Hepatocyte (in vitro differentiated cells): ENCODE data around the gene DDX11.
"Not testable (repeated sequence)": the region's sequence is repeated elsewhere in the genome, so short reads cannot be mapped to it uniquely, and the experiment has no call there.

Source experiments
- EZH2 ChIP-seq: fragments of 200-600 bp; sonication (generic); IDR thresholded peaks from 2 replicates; pipeline ENCODE4 v1.6.1; 2016; ENCODE audit warnings: antibody characterized with exemption, mild to moderate bottlenecking, borderline replicate concordance
- EZH2phosphoT487 ChIP-seq: fragments of 200-600 bp; sonication (generic); IDR thresholded peaks from one replicate; pipeline ENCODE4 v1.6.1; 2018; ENCODE audit warnings: antibody characterized with exemption, mild to moderate bottlenecking, low read depth, moderate library complexity; ENCODE audit not compliant: unreplicated experiment, severe bottlenecking
- TF ChIP-seq, protein P1 (sequence below): fragments of 200-600 bp; sonication (generic); IDR thresholded peaks from 2 replicates; pipeline ENCODE4 v1.5.1; 2016; ENCODE audit warnings: antibody characterized with exemption, mild to moderate bottlenecking; ENCODE audit not compliant: poor library complexity

DNA sequence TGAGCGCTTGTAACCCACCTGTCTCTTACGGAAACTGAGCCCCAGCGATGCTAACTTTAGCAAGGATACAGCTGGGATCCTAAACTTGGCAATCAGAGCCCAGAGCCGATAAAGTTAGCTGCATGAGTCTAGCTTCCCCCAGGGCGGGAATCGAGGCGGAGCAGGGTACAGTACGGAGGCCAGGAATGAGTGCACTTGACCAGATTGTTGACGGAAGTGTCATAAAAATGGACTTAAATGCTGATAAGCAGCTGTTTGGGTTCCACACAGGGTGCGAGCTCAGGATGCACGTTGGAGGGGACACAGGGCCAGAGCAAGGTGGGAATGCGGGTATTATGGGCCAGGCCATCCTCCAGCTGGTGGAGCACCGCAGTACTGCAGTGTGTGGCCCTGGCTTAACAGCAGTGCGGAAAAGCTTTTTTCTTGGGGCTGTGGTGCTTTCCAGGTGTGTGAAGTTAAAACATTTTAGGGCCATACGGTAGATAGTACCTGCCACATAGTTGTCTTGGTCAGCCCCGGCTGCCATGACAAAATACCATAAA, 744 bp downstream of the DDX11 start:
- TF ChIP-seq, protein P1, sequence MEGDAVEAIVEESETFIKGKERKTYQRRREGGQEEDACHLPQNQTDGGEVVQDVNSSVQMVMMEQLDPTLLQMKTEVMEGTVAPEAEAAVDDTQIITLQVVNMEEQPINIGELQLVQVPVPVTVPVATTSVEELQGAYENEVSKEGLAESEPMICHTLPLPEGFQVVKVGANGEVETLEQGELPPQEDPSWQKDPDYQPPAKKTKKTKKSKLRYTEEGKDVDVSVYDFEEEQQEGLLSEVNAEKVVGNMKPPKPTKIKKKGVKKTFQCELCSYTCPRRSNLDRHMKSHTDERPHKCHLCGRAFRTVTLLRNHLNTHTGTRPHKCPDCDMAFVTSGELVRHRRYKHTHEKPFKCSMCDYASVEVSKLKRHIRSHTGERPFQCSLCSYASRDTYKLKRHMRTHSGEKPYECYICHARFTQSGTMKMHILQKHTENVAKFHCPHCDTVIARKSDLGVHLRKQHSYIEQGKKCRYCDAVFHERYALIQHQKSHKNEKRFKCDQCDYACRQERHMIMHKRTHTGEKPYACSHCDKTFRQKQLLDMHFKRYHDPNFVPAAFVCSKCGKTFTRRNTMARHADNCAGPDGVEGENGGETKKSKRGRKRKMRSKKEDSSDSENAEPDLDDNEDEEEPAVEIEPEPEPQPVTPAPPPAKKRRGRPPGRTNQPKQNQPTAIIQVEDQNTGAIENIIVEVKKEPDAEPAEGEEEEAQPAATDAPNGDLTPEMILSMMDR, result not testable (repeated sequence)
- TF ChIP-seq EZH2phosphoT487, EZH2: not testable (repeated sequence)
